Right renal cortex interstitium (tissue), 3 donors: ENCODE measurements around the gene USP3. TPM values are rescaled to one million over a fixed set of nuclear protein-coding genes. Genes with fewer than 3 reads are reported as not detected.
"Not testable (repeated sequence)": the region's sequence is repeated elsewhere in the genome, so short reads cannot be mapped to it uniquely, and the experiment has no call there.

ENCODE experiments used
- DNase-seq, 3 donors: peaks; one replicate each; pipeline ENCODE4 v3.0.0-alpha.2; 2013; ENCODE audit warnings: low read depth in 3 of 3, low spot score in 2 of 3
- polyA plus RNA-seq, 3 donors: library from polyadenylated mRNA; unstranded; fragments of 120-200 nt; gene quantifications; one replicate each; pipeline ENCODE4 v1.2.1, GENCODE V29; 2013; ENCODE audit not compliant: insufficient read length in 3 of 3

Gene USP3
- polyA plus RNA-seq, 3 donors: 36.9 to 37.5 (median 37.4) TPM

DNA sequence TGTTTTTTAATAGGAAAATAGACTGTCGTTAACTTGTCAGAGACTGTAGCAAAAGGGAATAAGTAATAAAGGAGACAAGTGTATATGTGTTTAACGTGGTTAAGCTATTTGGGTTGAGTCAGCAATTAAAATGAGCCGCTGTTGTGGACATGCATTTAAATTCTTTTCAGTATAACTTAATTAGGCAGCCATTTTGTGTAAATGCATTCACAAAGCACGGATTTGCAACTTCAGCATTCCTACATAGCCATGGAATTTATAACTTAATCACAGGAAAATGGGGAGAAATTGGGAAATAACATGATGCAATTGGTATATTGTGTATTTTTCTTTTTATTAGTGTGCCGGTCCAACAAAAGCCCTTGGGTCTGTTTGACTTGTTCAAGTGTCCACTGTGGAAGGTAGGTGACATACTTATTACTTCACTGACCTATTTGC, 27.9 kb downstream of the USP3 start:
- no peak for DNase-seq

DNA sequence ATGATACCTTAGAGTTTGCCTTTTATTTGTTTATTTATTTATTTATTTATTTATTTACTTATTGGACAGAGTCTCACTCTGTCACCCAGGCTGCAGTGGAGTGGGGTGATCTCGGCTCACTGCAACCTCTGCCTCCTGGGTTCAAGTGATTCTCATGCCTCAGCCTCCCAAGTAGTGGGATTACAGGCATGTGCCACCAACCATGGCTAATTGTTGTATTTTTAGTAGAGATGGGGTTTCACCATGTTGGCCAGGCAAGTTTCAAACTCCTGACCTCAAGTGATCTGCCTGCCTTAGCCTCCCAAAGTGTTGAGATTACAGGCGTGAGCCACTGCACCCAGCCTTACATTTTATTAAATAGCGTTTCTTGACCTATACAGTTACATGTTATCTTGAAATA, 30.5 kb downstream of the USP3 start:
- DNase-seq: not testable (repeated sequence)

DNA sequence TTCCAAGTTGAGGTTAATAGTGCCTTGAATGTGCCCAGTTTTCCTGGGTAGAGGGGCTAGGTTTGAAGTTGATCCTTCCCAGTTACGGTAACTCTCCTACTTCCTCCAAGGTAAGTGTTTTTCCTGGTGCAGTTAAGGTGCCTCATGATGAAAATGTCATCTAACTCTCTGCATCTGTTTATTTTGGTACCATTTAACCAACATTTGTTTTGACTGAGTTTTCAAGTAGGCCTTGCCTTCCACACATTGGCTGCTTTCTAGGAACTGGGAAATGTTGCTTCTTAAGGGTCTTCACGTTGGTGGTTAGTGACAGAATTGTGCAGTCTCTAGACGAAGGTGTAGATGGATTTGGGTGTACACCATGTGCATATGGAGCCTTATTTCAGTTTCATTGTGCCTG, 31.3 kb downstream of the USP3 start:
- no peak for DNase-seq

DNA sequence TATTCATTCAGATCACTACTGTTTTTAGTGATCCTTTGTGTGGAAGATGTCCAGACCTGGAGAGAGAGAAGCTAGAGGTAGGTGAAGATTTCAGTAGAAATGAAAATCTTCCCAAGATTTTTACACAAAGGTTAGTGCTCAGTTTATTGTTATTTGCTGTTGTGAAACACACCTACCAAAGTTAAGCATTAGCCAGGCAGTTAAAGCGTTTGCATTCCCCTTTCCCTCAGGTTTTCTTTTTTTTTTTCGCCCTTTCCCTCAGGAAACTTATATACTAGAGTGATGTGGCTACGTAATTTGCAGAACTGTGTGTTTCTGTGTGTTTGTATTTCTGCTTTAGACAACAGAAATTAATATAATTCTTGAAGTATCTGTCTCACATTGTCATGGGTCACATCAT, 34.5 kb downstream of the USP3 start:
- DNase-seq: no peak

DNA sequence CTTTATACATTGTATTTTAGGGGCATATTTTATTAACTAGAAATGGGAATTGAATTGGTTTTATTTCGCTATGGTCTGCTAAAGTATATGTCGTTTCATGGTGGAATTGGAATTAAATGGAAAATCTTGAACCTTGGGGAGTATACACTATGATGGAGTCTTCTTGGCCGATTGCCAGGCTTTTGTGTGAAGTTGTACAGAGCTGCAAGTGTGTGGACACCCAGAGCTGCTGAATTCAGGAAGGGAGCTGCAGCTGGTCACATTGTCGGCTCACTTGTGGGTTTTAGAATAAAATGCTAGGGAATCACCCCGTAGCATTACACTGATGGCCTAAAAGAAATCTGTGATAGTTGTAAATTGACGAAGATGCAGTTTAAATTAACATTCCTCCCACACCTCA, 35.1 kb downstream of the USP3 start:
- DNase-seq: no peak

DNA sequence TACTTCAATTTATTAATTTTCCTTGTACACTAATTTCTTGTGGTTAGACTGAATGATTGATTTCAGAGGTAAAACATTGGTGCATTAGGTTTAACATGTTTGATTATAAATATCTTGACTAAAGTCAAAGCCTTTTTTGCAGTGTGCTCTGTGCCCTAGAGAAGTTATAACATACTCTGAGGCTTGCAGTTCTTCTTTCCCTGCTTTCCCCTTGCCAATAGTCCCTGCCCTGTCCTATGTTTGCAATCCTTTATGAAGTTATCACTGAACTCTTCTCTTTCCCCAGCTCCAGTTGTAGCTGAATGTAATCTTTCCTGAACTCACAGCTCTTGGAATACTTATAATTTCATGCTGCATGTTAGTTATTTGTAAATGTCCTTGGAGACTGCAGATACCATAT, 35.6 kb downstream of the USP3 start:
- DNase-seq: no peak

DNA sequence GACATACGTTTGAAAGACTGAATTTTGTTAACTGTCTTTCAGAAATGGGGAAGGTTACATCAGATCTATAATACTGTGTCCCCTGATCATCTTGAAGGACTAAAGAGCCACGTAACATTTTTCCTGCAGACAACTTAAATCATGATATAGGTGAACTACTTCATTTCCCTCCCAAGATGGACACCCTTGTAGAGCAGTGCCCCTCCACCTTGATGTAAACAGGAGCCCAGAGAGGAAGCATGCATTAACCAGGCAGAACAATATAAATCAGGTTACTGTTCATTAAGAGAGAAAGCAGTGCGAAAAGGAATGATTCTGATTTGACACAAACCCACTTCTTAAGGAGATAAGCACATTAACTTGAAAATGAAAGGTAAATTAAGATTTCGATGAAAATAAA, 36.1 kb downstream of the USP3 start:
- DNase-seq: no peak

DNA sequence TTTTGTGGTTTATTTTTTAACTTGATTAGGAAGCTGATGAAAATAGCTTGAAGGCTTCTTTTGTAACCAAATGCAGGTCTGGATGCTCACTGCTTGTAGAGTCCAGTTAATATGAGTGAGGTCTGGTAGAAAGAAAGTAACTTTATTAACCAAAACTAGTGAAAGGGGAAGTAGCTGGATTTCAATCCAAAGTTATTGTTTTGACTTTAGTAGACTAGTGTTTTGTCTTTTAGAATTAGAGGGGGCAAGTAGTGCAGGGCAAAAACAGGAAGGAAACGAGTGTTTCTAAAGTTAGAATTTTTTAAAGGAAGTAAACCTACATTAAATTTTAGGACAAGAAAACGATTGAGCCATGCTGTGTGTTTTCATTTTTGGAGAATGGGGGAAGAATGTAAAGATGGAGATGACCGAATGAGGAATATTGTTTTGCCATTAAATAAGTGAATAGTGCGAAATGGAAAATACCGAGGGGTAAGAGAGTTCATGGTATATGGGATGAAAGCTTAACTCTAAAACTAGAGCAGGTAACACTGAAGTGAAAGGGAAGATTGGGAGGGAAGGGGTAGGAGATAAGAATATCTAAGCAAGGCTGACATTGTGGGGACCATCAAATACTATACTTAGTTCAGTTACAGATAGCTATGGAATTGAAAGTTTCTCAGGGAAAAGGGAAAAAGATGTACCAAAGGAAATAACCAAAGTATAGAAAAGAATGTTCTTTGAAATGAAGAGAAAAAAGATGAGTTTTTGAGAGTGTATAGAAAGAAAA, 40.0 kb downstream of the USP3 start:
- no peak for DNase-seq

DNA sequence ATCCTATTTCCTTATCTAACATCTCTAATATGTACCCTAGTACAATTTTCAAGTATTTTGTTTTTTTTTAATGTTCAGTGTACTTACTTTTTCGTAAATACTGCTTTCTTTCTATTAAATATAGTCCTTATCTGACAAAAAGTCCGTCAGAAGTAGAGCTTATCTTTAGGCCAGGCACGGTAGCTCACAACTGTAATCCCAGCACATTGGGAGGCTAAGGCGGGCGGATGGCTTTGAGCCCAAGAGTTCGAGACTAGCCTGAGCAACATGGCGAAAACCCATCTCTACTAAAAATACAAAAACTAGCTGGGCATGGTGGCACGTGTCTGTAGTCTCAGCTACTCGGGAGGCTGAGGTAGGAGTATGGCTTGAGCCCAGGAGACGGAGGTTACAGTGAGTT, 41.1 kb downstream of the USP3 start:
- DNase-seq: no peak

DNA sequence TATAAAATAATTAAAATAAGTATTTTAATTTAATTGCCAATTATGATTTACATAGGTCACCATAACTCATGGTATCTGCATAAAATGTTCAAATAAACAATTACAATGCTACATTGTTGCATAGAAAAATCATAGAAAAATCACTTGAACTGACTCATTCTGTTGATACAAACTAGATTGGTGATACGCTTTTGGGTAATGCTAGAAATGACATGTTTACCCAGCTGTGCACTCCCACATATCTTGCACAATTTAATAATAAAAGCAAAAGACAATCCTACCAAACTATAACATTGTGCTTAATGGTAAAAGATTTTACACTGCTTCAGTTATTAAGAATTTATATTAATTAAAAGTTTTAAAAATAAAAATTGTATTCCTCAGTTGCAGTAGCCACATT, 47.0 kb downstream of the USP3 start:
- no peak for DNase-seq

DNA sequence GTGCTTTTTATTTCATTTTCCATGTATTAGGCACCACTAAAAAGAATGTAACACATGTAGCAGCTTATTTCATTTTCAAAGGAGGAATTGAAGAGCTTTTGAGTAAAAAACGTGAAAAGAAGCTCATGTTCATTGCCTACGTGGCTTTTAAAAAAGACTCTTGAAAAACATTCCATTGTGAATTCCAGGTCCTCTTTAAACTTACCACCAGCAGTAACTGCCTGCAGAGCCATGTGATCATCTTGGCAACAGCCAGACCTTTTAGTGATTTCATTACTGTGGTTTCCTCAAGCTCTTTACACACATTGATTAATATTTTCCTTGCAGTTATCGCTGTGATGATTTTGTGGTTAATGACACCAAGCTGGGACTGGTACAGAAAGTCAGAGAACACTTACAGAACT, 49.0 kb downstream of the USP3 start:
- DNase-seq: no peak

DNA sequence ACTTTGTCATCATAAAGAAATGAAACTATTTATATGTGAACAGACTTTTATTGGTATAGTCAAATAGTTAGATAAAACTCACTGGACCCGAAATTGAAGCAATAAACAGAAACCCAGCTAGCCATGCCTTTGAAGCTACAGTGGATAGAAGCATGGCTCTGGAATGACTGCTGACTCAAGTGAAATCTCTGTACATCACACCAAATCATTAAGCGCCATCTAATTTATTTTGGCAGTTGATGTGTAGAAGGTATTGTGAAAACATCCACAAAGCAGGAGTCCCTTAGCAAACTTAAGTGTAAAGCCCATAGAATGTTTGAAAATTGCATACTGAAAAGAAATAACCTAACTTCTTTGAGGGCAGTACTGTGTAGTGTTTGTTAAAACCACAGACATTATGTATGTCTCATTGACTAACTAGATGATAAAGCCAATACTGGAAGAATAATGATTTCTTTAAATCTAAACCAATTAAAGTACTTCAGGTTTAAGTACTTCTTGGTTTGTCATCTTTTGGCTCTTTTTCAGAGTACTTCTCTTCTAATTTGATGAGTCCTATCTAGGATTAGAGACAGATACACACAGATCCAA, 50.0 kb downstream of the USP3 start:
- DNase-seq: no peak

DNA sequence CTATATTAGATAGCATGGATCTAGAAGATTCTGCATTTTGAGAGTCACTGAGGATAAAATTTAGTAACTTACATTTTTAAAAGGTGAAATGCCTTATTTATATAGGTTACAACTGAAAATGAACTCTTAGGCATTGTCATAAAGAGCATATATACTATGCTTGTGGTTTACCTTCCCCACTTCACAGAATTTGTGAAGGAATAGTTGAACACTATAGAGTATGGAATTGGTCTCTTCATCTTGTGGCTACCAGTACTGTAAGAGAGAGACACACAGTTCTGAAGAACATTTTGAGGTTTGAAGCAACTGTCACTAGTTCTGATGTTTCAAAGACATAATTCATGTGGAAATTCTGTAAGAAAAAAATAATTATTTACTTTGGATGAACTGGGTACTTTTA, 51.1 kb downstream of the USP3 start:
- DNase-seq: no peak

DNA sequence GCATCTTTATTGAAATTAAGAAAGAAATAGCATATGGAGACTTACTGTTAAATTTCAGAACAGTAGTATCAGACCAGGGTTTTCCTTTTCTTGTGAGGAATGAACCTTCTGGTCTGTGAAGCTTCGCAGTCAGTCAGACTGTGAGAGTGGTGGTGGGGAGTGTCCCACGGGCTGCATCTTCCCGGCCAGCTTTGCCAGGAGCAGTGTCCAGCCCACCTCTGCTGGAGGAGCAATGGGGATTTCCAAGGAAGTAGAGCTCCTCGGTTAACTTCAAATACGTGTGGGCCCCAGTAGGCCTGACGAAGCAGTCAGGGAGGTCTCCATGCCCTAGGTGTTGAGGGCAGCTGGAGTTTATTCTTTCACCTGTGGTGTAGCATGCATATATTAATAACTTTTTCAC, 51.9 kb downstream of the USP3 start:
- DNase-seq: no peak

DNA sequence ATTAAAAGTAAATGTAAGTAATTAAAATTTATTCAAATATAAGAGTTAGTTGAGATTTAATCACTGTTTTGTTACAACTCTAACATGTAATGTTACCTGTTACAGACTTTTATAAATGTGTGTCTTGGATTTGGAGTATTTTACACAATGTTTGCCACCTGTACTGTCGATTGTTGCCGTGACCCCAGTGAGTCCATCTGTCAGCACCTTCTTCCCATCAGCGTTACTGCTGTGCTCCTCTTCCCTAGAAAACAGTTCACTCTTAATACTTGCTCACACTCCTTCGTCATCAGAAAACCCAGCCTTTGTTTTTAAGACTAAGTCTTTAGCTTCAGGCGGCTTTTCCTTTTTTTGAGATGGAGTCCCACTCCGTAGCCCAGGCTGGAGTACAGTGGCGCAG, 52.3 kb downstream of the USP3 start:
- DNase-seq: no peak

DNA sequence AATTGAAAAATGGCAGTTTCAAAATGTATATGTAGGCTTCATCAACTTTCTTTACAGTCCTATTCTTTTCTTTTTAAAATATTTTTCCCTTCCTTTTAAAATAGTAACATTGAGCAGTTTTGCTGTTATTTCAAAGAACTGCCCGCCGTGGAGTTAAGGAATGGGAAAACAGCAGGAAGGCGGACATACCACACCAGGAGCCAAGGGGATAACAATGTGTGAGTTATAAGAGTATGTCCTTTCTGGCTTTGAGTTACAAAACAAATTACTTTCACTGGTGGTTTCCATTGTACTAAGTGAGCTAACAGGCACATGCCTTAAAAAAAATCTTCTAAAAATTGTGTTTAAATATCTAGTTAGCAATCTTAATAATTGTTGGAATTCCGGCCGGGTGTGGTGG, 55.4 kb downstream of the USP3 start:
- DNase-seq: no peak

DNA sequence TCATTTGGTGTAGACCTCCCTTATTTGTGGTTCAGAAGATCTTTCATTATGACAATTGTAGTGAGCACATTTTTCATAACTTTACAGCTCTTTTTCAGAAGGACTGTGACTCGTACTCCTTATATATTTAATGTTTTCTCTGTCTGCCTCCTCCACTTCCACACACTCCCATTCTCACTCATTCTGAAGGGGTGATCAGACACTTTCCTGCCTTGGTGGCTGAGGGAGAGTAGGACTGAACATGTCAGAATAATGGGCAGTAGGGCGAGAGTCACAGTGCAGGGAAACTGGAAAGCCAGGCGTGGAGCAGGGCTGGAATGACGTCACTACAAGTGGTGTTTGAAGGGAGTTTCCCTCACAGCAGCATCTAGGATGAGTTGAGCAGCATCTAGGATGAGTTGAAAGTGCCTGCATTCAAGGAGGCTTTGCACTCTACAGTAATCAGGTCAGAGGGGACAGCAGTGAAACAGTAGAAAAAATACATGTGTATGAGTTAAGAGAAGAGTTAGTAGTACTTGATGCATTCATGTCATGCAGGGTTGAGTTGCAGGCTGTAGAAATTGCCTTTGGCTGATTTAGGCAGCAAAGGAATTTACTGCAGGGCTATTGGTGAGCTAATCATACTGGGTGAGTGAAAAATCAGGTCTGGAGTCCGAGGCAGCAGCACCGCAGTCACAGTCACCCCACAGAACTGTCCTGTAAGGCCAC, 56.5 kb downstream of the USP3 start:
- DNase-seq: no peak

DNA sequence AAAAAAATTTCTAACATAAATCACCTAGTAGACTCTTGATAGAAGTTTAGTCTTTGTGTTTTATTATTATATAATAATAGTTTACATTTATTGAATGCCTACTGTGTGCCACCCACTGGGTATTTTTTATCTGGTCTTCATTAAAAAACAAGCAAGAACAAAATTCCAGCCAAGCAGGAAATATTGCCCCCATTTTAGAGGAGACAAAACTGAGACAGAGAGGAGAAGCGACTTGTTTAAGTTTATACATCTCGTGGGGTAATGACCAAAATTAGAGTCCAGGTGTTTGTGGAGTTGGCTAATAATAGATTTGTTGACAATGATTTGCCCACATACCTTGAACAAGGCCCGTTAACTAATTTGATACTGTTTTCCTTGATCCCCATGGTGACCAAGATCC, 59.7 kb downstream of the USP3 start:
- no peak for DNase-seq

DNA sequence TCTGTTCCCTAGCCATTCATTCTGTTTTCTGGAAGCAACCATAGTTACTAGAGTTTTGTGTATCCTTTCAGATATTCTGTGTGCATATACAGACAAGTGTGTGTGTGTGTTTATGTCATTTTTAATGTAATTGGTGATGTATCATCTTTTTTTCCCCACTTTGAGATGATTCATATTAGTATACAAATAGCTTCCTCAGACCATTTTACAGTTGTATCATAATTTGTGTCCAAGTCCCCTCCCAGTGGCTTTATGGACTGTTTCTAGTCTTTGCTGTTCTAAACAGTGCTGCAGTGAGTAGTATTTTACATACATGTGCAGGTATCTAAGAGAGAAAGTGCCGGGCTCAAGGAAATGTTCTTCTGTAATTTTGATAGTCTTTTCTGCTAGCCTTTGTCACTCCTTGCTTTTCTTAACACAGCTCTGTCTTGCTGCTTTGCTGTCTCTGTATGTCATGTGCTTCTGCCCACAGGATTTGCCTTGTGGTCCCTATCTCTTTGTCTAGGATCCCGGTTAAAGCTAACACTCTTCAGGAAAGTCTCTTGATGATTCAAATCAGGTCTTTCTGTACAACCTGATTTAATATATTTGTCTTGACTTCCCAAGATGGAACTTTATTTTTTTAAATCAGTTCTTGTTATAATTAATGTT, 61.3 kb downstream of the USP3 start:
- DNase-seq: no peak

DNA sequence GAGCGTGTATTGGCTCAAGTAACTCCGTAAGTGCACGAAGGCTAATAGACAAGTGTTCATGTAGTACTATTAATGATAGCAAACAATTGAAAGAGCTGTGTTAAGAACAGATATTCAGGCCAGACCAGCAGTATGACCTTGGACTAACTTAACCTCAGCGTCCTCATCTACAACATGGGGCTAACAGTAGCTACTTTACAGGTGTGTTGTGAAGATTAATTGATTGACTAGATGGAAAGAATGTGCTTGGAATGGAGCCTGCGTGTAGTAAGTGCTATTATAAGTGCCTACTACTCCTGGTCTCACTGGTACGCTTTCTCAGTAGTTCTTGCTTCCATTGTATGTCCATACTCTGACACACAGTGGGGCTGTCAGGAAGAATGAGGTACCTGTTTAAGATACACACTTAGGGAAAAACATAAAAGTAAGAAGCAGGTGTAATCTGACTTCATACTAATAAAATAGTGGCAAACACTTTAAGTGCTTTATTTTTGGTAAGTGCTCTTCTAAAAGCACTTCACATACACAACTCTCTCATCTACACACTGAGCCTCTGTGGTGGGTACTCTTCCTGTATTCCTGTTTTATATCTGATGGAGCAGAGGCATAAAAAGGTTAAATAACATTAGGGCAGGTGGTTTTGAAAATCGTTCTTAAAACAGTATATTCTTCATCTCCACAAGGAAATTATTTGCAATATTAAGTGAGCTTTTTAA, 68.5 kb downstream of the USP3 start:
- no peak for DNase-seq

DNA sequence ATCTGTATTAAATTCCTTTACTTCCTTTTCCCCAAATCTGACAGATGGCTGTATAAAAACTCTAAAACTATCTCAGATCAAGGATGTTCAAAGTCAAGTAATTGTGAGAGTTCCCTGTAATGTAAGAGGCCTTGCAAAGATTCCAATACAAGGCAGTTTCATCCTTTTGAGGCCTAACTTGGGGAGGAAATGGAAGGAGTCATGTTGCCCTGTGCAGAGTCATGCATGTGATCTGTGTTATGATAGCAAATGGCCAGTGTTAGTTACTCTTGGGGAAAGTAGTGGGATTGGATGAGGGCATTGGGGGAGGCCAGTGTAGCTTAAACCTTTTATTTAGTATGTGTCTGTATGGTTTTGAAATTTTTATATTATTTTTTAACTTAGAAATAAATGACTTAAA, 69.1 kb downstream of the USP3 start:
- no peak for DNase-seq
